Endothelial cell of umbilical vein (primary cell): ENCODE measurements around the gene FAM50B. TPM values are rescaled to one million over a fixed set of nuclear protein-coding genes. Genes with fewer than 3 reads are reported as not detected.

Experiments used
- BruUV-seq: library from RNA; stranded (reverse); fragments of 400-500 nt; replicated peaks from 2 replicates; lab custom pipeline; 2021; lab: Mats Ljungman, UMichigan
- CTCF ChIA-PET: fragments of 300-600, 350-600 bp; sonication (Branson Sonifier 250); formaldehyde crosslinking; loops from one replicate; lab custom pipeline; 2021; ENCODE audit warnings: antibody characterized with exemption, inconsistent platforms; lab: Charles Lee
- POLR2A ChIA-PET: fragments of 300-600, 350-600 bp; sonication (Branson Sonifier 250); formaldehyde crosslinking; loops from one replicate; lab custom pipeline; 2021; ENCODE audit warnings: antibody characterized with exemption, inconsistent platforms; lab: Charles Lee
- DNase-seq: peaks from one replicate; pipeline ENCODE4 v3.0.0-alpha.2; 2011; ENCODE audit warnings: low read depth, low spot score
- FAIRE-seq: peaks from 2 replicates; lab custom pipeline; 2011; peaks lifted over from hg19 to GRCh38; lab: Jason Lieb, UNC
- H2AFZ ChIP-seq: 2 replicates; pipeline ENCODE4 v1.6.0; 2012; ENCODE audit warnings: low read depth, low read length, control low read depth, inconsistent platforms
- H3K27ac ChIP-seq: 2 replicates; pipeline ENCODE4 v1.5.1; 2011; ENCODE audit warnings: low read depth, mild to moderate bottlenecking, control low read depth, low read length, moderate library complexity; ENCODE audit not compliant: insufficient read depth
- H3K27me3 ChIP-seq, 2 experiments: 2 replicates each; pipeline versions ENCODE4 v1.6.0 to v1.6.1; 2011; ENCODE audit warnings: low read length in 2 of 2, mixed read lengths in 1 of 2; ENCODE audit not compliant: control insufficient read depth in 2 of 2, insufficient read depth in 2 of 2
- H3K36me3 ChIP-seq, 2 experiments: 2 replicates in 1 of 2; 3 replicates in 1 of 2; pipeline ENCODE4 v1.5.1; 2011; ENCODE audit warnings: low read length in 2 of 2, mild to moderate bottlenecking in 1 of 2, moderate library complexity in 1 of 2; ENCODE audit not compliant: control insufficient read depth in 2 of 2, insufficient read depth in 2 of 2; ENCODE audit errors: extremely low read depth in 1 of 2
- H3K4me1 ChIP-seq: 3 replicates; pipeline ENCODE4 v1.5.1; 2011; ENCODE audit warnings: mild to moderate bottlenecking, low read length; ENCODE audit not compliant: control insufficient read depth, insufficient read depth; ENCODE audit errors: extremely low read depth
- H3K4me2 ChIP-seq: 2 replicates; pipeline ENCODE4 v1.6.1; 2011; ENCODE audit warnings: low read length, control low read depth, mixed read lengths; ENCODE audit not compliant: insufficient read depth
- H3K4me3 ChIP-seq, 3 experiments: fragments of 200-600 bp in 1 of 3; sonication (generic), shearing (Covaris generic) in 1 of 3; replicated peaks in 1 of 3; 2 replicates each; pipeline ENCODE4 v1.5.1; 2011 to 2016; ENCODE audit warnings: control low read depth in 3 of 3, low read length in 3 of 3, mild to moderate bottlenecking in 2 of 3, inconsistent platforms in 1 of 3, low read depth in 1 of 3, moderate library complexity in 1 of 3; ENCODE audit not compliant: insufficient read depth in 1 of 3
- H3K79me2 ChIP-seq: 2 replicates; pipeline ENCODE4 v1.6.0; 2012; ENCODE audit warnings: low read length, inconsistent platforms; ENCODE audit not compliant: control insufficient read depth, insufficient read depth
- H3K9ac ChIP-seq: replicated peaks from 2 replicates; pipeline ENCODE3; 2011; ENCODE audit warnings: low read length, control low read depth; ENCODE audit not compliant: insufficient read depth; ENCODE audit errors: extremely low read depth
- H3K9me1 ChIP-seq: replicated peaks from 3 replicates; pipeline ENCODE4 v1.6.0; 2011; ENCODE audit warnings: mild to moderate bottlenecking, low read length; ENCODE audit not compliant: control insufficient read depth, insufficient read depth; ENCODE audit errors: extremely low read depth
- H3K9me3 ChIP-seq: replicated peaks from 2 replicates; pipeline ENCODE4 v1.5.1; 2012; ENCODE audit warnings: low read length, inconsistent platforms; ENCODE audit not compliant: control insufficient read depth, insufficient read depth
- H4K20me1 ChIP-seq: replicated peaks from 2 replicates; pipeline ENCODE3; 2011; ENCODE audit warnings: mild to moderate bottlenecking, low read length; ENCODE audit not compliant: control insufficient read depth, insufficient read depth; ENCODE audit errors: extremely low read depth
- EZH2 ChIP-seq: IDR thresholded peaks from 2 replicates; pipeline ENCODE4 v1.6.1; 2012; ENCODE audit warnings: borderline replicate concordance, low read depth, mild to moderate bottlenecking, moderate library complexity, low read length, inconsistent platforms; ENCODE audit not compliant: severe bottlenecking
- FOS ChIP-seq: IDR thresholded peaks from 2 replicates; pipeline ENCODE4 v1.6.1; 2011; ENCODE audit warnings: mild to moderate bottlenecking, low read length, moderate library complexity, borderline replicate concordance; ENCODE audit not compliant: insufficient read depth
- GATA2 ChIP-seq: IDR thresholded peaks from 2 replicates; pipeline ENCODE4 v1.7.0; 2011; ENCODE audit warnings: low read depth, mild to moderate bottlenecking, moderate library complexity, mixed read lengths, low read length; ENCODE audit not compliant: insufficient read length, insufficient read depth
- JUN ChIP-seq: IDR thresholded peaks from 2 replicates; pipeline ENCODE4 v1.6.1; 2011; ENCODE audit warnings: borderline replicate concordance, low read depth; ENCODE audit not compliant: insufficient read length, insufficient read depth
- MAX ChIP-seq: IDR thresholded peaks from 2 replicates; pipeline ENCODE4 v1.6.1; 2011; ENCODE audit not compliant: insufficient read depth, insufficient read length
- MYC ChIP-seq: IDR thresholded peaks from one replicate; pipeline ENCODE4 v1.6.1; 2011; ENCODE audit warnings: mild to moderate bottlenecking, low read depth, low read length
- POLR2A ChIP-seq: IDR thresholded peaks from 2 replicates; pipeline ENCODE4 v1.6.1; 2012; ENCODE audit warnings: low read depth, mild to moderate bottlenecking, control low read depth, low read length
- POLR2AphosphoS5 ChIP-seq: IDR thresholded peaks from 2 replicates; pipeline ENCODE4 v1.6.1; 2012; ENCODE audit warnings: low read depth, mild to moderate bottlenecking, control low read depth, low read length, moderate library complexity; ENCODE audit not compliant: insufficient read depth
- dilution Hi-C: fragments of 300-500 bp; cut with MboI; formaldehyde crosslinking; loops from one replicate; pipeline ENCODE4 v1.15.0; 2019; ENCODE audit warnings: low sequenced_read_pairs; ENCODE audit not compliant: extremely low pct_ligation_motif_present
- intact Hi-C: fragments of 100-400 bp; cut with micrococcal nuclease; formaldehyde crosslinking; loops from one replicate; pipeline ENCODE4 v1.10.0; 2022
- polyA plus RNA-seq, 4 experiments: library from polyadenylated mRNA; depleted of rRNA in 3 of 4; stranded (reverse) in 3 of 4; unstranded in 1 of 4; fragments of >200 nt; gene quantifications; 2 replicates each; pipeline versions ENCODE4 v1.2.1 to v1.2.3, GENCODE V29; 2011 to 2012; ENCODE audit warnings: missing spikeins in 1 of 4
- total RNA-seq: library from RNA; stranded (reverse); gene quantifications from 2 replicates; pipeline ENCODE4 v1.2.3, GENCODE V29; 2021
- TF ChIP-seq, protein P1 (sequence below), 2 donors: IDR thresholded peaks; 1 replicate in 1 of 2; 2 replicates in 1 of 2; pipeline ENCODE4 v1.5.1; 2011; ENCODE audit warnings: low read length in 2 of 2, mild to moderate bottlenecking in 2 of 2, moderate library complexity in 2 of 2, control low read depth in 1 of 2, inconsistent platforms in 1 of 2, low read depth in 1 of 2; ENCODE audit not compliant: insufficient read depth in 1 of 2; ENCODE audit errors: extremely low read depth in 1 of 2

FAM50B gene
- total and polyA plus RNA-seq, 2 donors (not counting 3 experiments of a cell fraction or from before 2014, with no cell fraction given), result 10.0 to 14.1 TPM

DNA sequence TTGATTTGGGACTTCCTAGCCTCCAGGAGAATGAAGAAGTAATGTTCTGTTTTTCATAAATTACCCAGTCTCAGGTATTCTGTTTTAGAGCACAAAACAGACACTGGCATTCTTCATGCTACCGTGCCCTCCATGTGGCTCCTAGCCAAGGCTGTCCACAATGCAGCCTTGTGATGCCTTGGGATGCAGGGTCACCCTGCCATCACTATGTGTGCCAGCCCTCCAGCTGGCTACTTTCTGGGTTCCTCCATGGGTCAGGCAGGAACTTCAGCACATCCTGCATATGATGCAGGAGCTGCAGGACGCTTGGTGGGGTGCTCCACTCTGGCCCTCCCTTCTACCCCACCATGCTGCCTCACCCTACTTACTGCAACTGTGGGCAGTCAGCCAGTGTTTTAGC is 38.0 kb upstream of the FAM50B start:
- BruUV-seq, result no TSS peak
- no peaks in the 10 kb centered on the region for H3K9me1 ChIP-seq
- H4K20me1 ChIP-seq, result no peaks in the 10 kb centered on the region
- no peaks in the 10 kb centered on the region for H3K27me3 ChIP-seq
- H3K36me3 ChIP-seq, result no peaks in the 10 kb centered on the region
- CTCF ChIA-PET, result interaction anchor here (1.2 to 6.1 kb wide), 3 partner anchors 15 to 37 kb away, joined by 4 to 39 read pairs (median 7); partner anchors contain the start of gene FAM50B
- no peak overlapping the region for H2AFZ ChIP-seq
- no peak for TF ChIP-seq EZH2
- no peak for TF ChIP-seq FOS
- no peak for TF ChIP-seq POLR2AphosphoS5
- TF ChIP-seq MYC, result no peak
- TF ChIP-seq, protein P1, sequence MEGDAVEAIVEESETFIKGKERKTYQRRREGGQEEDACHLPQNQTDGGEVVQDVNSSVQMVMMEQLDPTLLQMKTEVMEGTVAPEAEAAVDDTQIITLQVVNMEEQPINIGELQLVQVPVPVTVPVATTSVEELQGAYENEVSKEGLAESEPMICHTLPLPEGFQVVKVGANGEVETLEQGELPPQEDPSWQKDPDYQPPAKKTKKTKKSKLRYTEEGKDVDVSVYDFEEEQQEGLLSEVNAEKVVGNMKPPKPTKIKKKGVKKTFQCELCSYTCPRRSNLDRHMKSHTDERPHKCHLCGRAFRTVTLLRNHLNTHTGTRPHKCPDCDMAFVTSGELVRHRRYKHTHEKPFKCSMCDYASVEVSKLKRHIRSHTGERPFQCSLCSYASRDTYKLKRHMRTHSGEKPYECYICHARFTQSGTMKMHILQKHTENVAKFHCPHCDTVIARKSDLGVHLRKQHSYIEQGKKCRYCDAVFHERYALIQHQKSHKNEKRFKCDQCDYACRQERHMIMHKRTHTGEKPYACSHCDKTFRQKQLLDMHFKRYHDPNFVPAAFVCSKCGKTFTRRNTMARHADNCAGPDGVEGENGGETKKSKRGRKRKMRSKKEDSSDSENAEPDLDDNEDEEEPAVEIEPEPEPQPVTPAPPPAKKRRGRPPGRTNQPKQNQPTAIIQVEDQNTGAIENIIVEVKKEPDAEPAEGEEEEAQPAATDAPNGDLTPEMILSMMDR (IDR thresholded peaks at IDR 0.05; ENCODE audit: extremely low read depth in 1 of 2, insufficient read depth in 1 of 2, low read depth in 1 of 2, low read length in 2 of 2), result no peak
- TF ChIP-seq JUN, result no peak
- TF ChIP-seq MAX, result no peak
- no peak for TF ChIP-seq POLR2A
- TF ChIP-seq GATA2, result no peak
- no peak overlapping the region for H3K4me3 ChIP-seq
- H3K79me2 ChIP-seq, result no peaks in the 10 kb centered on the region
- dilution Hi-C loops, result no loop called here
- intact Hi-C loops, result no loop called here
- H3K9ac ChIP-seq, result no peak overlapping the region
- H3K9me3 ChIP-seq, result no peaks in the 10 kb centered on the region
- DNase-seq (peak; percentile 37), FAIRE-seq (no peak)
- POLR2A ChIA-PET, result interaction anchor here (1.1 to 1.5 kb wide), 2 partner anchors 14 to 15 kb away, joined by 3 read pairs; no protein-coding TSS in a partner anchor
- no peak overlapping the region for H3K4me2 ChIP-seq
- peaks cover 58% of the 10 kb centered on the region for H3K4me1 ChIP-seq
- no peak overlapping the region for H3K27ac ChIP-seq
